H9 (cell line): ENCODE measurements around the gene RPL22. TPM values are rescaled to one million over a fixed set of nuclear protein-coding genes. Genes with fewer than 3 reads are reported as not detected.

Source experiments
- DNase-seq: peaks from one replicate; pipeline ENCODE4 v3.0.0-alpha.2; 2017
- H2AFZ ChIP-seq: one replicate; pipeline ENCODE4 v1.6.1; 2013; ENCODE audit warnings: mild to moderate bottlenecking, low read length, control low read depth, moderate library complexity
- H2AK5ac ChIP-seq: 2 replicates; pipeline ENCODE4 v1.6.1; 2013; ENCODE audit warnings: low read length, control low read depth, mixed read lengths; ENCODE audit not compliant: insufficient read length
- H2BK120ac ChIP-seq: one replicate; pipeline ENCODE4 v1.6.1; 2013; ENCODE audit warnings: low read depth, mild to moderate bottlenecking, low read length, control low read depth, inconsistent platforms; ENCODE audit not compliant: poor library complexity, severe bottlenecking
- H2BK12ac ChIP-seq: 2 replicates; pipeline ENCODE4 v1.6.1; 2013; ENCODE audit warnings: low read length, control low read depth, mixed read lengths, low read depth; ENCODE audit not compliant: insufficient read length
- H2BK15ac ChIP-seq: 2 replicates; pipeline ENCODE4 v1.6.1; 2013; ENCODE audit warnings: low read depth, low read length, control low read depth
- H2BK20ac ChIP-seq: one replicate; pipeline ENCODE4 v1.6.1; 2013; ENCODE audit warnings: low read depth, mild to moderate bottlenecking, low read length, control low read depth, inconsistent platforms; ENCODE audit not compliant: poor library complexity, severe bottlenecking
- H2BK5ac ChIP-seq: 2 replicates; pipeline ENCODE4 v1.6.1; 2013; ENCODE audit warnings: low read length, control low read depth, mixed read lengths; ENCODE audit not compliant: insufficient read length
- H3K14ac ChIP-seq: 2 replicates; pipeline ENCODE4 v1.6.1; 2013; ENCODE audit warnings: low read length, control low read depth; ENCODE audit not compliant: insufficient read depth
- H3K18ac ChIP-seq: 2 replicates; pipeline ENCODE4 v1.6.1; 2013; ENCODE audit warnings: low read depth, mild to moderate bottlenecking, mixed read lengths, low read length, control low read depth; ENCODE audit not compliant: insufficient read length
- H3K23ac ChIP-seq: 2 replicates; pipeline ENCODE4 v1.6.1; 2013; ENCODE audit warnings: low read length, control low read depth, mixed read lengths, low read depth; ENCODE audit not compliant: insufficient read length
- H3K23me2 ChIP-seq: 2 replicates; pipeline ENCODE4 v1.6.1; 2013; ENCODE audit warnings: low read depth, mild to moderate bottlenecking, mixed read lengths, low read length, control low read depth; ENCODE audit not compliant: insufficient read length, poor library complexity, severe bottlenecking
- H3K27ac ChIP-seq: 2 replicates; pipeline ENCODE4 v1.5.1; 2013; ENCODE audit warnings: low read length, control low read depth, mixed read lengths, low read depth; ENCODE audit not compliant: insufficient read length
- H3K27me3 ChIP-seq: 2 replicates; pipeline ENCODE4 v1.6.1; 2013; ENCODE audit warnings: low read length, control low read depth, inconsistent platforms; ENCODE audit not compliant: insufficient read depth
- H3K4ac ChIP-seq: 2 replicates; pipeline ENCODE4 v1.6.1; 2013; ENCODE audit warnings: low read depth, mild to moderate bottlenecking, control low read depth, inconsistent platforms, low read length, moderate library complexity
- H3K4me1 ChIP-seq: 2 replicates; pipeline ENCODE4 v1.6.1; 2013; ENCODE audit warnings: low read length, control low read depth, inconsistent platforms; ENCODE audit not compliant: insufficient read depth
- H3K4me2 ChIP-seq: 2 replicates; pipeline ENCODE4 v1.6.1; 2013; ENCODE audit warnings: low read length, control low read depth, mixed read lengths; ENCODE audit not compliant: insufficient read length, insufficient read depth
- H3K56ac ChIP-seq: 2 replicates; pipeline ENCODE4 v1.6.1; 2013; ENCODE audit warnings: low read depth, mild to moderate bottlenecking, mixed read lengths, low read length, control low read depth; ENCODE audit not compliant: insufficient read length
- H3K79me1 ChIP-seq: 2 replicates; pipeline ENCODE4 v1.6.1; 2013; ENCODE audit warnings: low read depth, mild to moderate bottlenecking, moderate library complexity, low read length, control low read depth, inconsistent platforms; ENCODE audit not compliant: insufficient read depth, poor library complexity, severe bottlenecking
- H3K79me2 ChIP-seq: 2 replicates; pipeline ENCODE4 v1.6.1; 2013; ENCODE audit warnings: low read length, control low read depth, inconsistent platforms; ENCODE audit not compliant: insufficient read depth
- H3K9ac ChIP-seq: 2 replicates; pipeline ENCODE4 v1.6.1; 2013; ENCODE audit warnings: low read length, control low read depth, mixed read lengths; ENCODE audit not compliant: insufficient read length; ENCODE audit errors: extremely low read depth
- H3K9me3 ChIP-seq: one replicate; pipeline ENCODE4 v1.6.1; 2013; ENCODE audit warnings: low read depth, low read length, inconsistent platforms; ENCODE audit not compliant: control insufficient read depth
- H3T11ph ChIP-seq: one replicate; pipeline ENCODE4 v1.6.1; 2013; ENCODE audit warnings: mild to moderate bottlenecking, low read length, control low read depth, inconsistent platforms
- H4K20me1 ChIP-seq: one replicate; pipeline ENCODE4 v1.6.1; 2013; ENCODE audit not compliant: control insufficient read depth, insufficient read length, insufficient read depth
- H4K5ac ChIP-seq: 2 replicates; pipeline ENCODE4 v1.6.1; 2013; ENCODE audit warnings: low read depth, mild to moderate bottlenecking, mixed read lengths, low read length, control low read depth; ENCODE audit not compliant: insufficient read length
- H4K8ac ChIP-seq: replicated peaks from 2 replicates; pipeline ENCODE4 v1.6.1; 2013; ENCODE audit warnings: low read length, control low read depth, mixed read lengths, low read depth; ENCODE audit not compliant: insufficient read length
- H4K91ac ChIP-seq: 2 replicates; pipeline ENCODE4 v1.6.1; 2013; ENCODE audit warnings: low read depth, mild to moderate bottlenecking, moderate library complexity, mixed read lengths, low read length, control low read depth; ENCODE audit not compliant: insufficient read length
- H3K27ac Mint-ChIP-seq, 3 experiments: 2 replicates in 2 of 3; 3 replicates in 1 of 3; pipeline ENCODE4 v1.8.0; 2020 to 2021; ENCODE audit warnings: mixed read lengths in 3 of 3, mild to moderate bottlenecking in 1 of 3, moderate library complexity in 1 of 3
- H3K27me3 Mint-ChIP-seq: 2 replicates; pipeline ENCODE4 v1.8.0; 2021; ENCODE audit warnings: low read depth, mild to moderate bottlenecking, moderate library complexity, mixed read lengths
- H3K36me3 Mint-ChIP-seq, 3 experiments: 2 replicates in 2 of 3; 3 replicates in 1 of 3; pipeline ENCODE4 v1.8.0; 2020 to 2021; ENCODE audit warnings: low read depth in 3 of 3, mixed read lengths in 3 of 3; ENCODE audit not compliant: insufficient read depth in 1 of 3
- H3K4me1 Mint-ChIP-seq, 2 experiments: 2 replicates each; pipeline ENCODE4 v1.8.0; 2020; ENCODE audit warnings: mixed read lengths in 2 of 2
- H3K4me3 Mint-ChIP-seq, 2 experiments: 2 replicates in 1 of 2; 3 replicates in 1 of 2; pipeline ENCODE4 v1.8.0; 2020 to 2021; ENCODE audit warnings: mild to moderate bottlenecking in 2 of 2, mixed read lengths in 2 of 2, moderate library complexity in 1 of 2
- H3K9me3 Mint-ChIP-seq, 2 experiments: 2 replicates in 1 of 2; 3 replicates in 1 of 2; pipeline ENCODE4 v1.8.0; 2020; ENCODE audit warnings: mild to moderate bottlenecking in 2 of 2, mixed read lengths in 2 of 2, moderate library complexity in 1 of 2
- CTCF ChIP-seq: fragments of 200-600 bp; sonication (generic); conservative IDR thresholded peaks from 3 replicates; pipeline ENCODE4 v1.8.0; 2021; ENCODE audit warnings: antibody characterized with exemption, mild to moderate bottlenecking
- WGBS: extraction: QIAGEN DNeasy Blood & Tissue Kit; methylation state at CpG from one replicate; pipeline ENCODE4 v1.1.7; 2013; ENCODE audit warnings: missing lambda C conversion rate, low lambda C conversion rate, mixed read lengths; ENCODE audit not compliant: insufficient read length; ENCODE audit errors: extremely low coverage; 5-methylcytosine and 5-hydroxymethylcytosine counted together
- total RNA-seq: library from RNA; stranded (reverse); gene quantifications from 2 replicates; pipeline ENCODE4 v1.2.1, GENCODE V29; 2021

RPL22 gene
- total RNA-seq, 1 experiment from 2014 or later = 582 TPM

DNA sequence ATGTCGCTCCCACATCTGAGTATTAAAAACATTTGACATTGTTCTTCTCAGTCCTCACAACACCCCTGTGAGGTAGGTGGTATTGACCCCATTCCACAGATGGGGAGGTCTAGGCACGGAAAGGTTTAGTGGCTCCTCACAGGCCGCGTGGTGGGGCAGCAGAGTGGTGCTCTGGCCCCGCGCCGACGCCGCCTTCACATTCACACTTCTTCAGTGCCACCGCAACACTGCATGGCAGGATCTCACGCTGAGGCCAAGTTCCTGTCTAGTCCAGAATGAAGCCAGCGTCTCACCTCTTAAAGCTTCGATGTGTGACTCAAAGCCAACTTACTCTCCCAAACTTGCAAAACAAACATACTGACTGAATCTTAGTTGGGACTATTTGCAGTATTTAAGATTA, 24.2 kb upstream of the RPL22 start:
- H2BK20ac ChIP-seq = no peak overlapping the region
- H3K4me3 Mint-ChIP-seq = no peak overlapping the region
- H3K79me1 ChIP-seq = peaks cover 3% of the 10 kb centered on the region
- no peaks in the 10 kb centered on the region for H3K23me2 ChIP-seq
- no peak for DNase-seq
- H3K79me2 ChIP-seq = no peaks in the 10 kb centered on the region
- H3K36me3 Mint-ChIP-seq = peaks cover 38 to 74% (median 48%) of the 10 kb centered on the region in 3 experiments; a peak in 6 of 7 replicates
- no peaks in the 10 kb centered on the region for H4K20me1 ChIP-seq
- H3K27ac Mint-ChIP-seq = no peak overlapping the region
- no peak overlapping the region for H2BK12ac ChIP-seq
- no peak overlapping the region for H3T11ph ChIP-seq
- no peak overlapping the region for H2BK15ac ChIP-seq
- no peaks in the 10 kb centered on the region for H3K4me1 ChIP-seq
- no peak overlapping the region for H3K14ac ChIP-seq
- no peaks in the 10 kb centered on the region for H3K9me3 Mint-ChIP-seq
- H3K27me3 Mint-ChIP-seq = no peaks in the 10 kb centered on the region
- H4K8ac ChIP-seq = no peak overlapping the region
- no peak overlapping the region for H4K91ac ChIP-seq
- no peak overlapping the region for H3K18ac ChIP-seq
- H2AFZ ChIP-seq = no peak overlapping the region
- H3K27me3 ChIP-seq = no peaks in the 10 kb centered on the region
- H3K4ac ChIP-seq = no peak overlapping the region
- peaks cover 2 to 6% of the 10 kb centered on the region in 2 experiments; a peak in 2 of 4 replicates for H3K4me1 Mint-ChIP-seq
- H2BK5ac ChIP-seq = no peak overlapping the region
- no peaks in the 10 kb centered on the region for H3K9me3 ChIP-seq
- no peak overlapping the region for H3K27ac ChIP-seq
- H3K23ac ChIP-seq = no peak overlapping the region
- no peak overlapping the region for H2AK5ac ChIP-seq
- no peak overlapping the region for H4K5ac ChIP-seq
- H3K56ac ChIP-seq = no peak overlapping the region
- TF ChIP-seq CTCF = no peak
- no peak overlapping the region for H3K4me2 ChIP-seq
- H3K9ac ChIP-seq = no peak overlapping the region
- no peak overlapping the region for H2BK120ac ChIP-seq
- WGBS = no CpG with 5 or more reads among the region's 13 CpGs
